ENCODE measurements around the gene P4HTM. TPM values are rescaled to one million over a fixed set of nuclear protein-coding genes. Genes with fewer than 3 reads are reported as not detected.

The P4HTM gene
- polyA plus RNA-seq, 3 donors, result 39.1 to 42.3 (median 41.2) TPM

Other genes with a start within 250 kb of the P4HTM start
- gene PRKAR2A, start 142.4 kb upstream of the P4HTM start, polyA plus RNA-seq (ENCODE audit: insufficient read length in 3 of 3), result 10 to 100 TPM; 43.9 to 53.6 (median 50.5) TPM
- 10 to 100 TPM; 21.5 to 26.1 (median 22.9) TPM for gene SLC25A20, start 91.4 kb upstream of the P4HTM start, polyA plus RNA-seq (ENCODE audit: insufficient read length in 3 of 3)
- gene ARIH2, start 71.4 kb upstream of the P4HTM start, polyA plus RNA-seq (ENCODE audit: insufficient read length in 3 of 3), result 10 to 100 TPM; 67.7 to 76.3 (median 70.4) TPM
- gene WDR6, start 17.1 kb downstream of the P4HTM start, polyA plus RNA-seq (ENCODE audit: insufficient read length in 3 of 3), result 100 to 1,000 TPM; 153 to 177 (median 168) TPM
- 10 to 100 TPM; 76.4 to 85.5 (median 80.5) TPM for gene DALRD3, start 28.3 kb downstream of the P4HTM start, polyA plus RNA-seq (ENCODE audit: insufficient read length in 3 of 3)
- 10 to 100 TPM; 52.9 to 75.4 (median 62.6) TPM for gene NDUFAF3, start 31.9 kb downstream of the P4HTM start, polyA plus RNA-seq (ENCODE audit: insufficient read length in 3 of 3)
- 100 to 1,000 TPM; 217 to 226 (median 221) TPM for gene IMPDH2, start 39.2 kb downstream of the P4HTM start, polyA plus RNA-seq (ENCODE audit: insufficient read length in 3 of 3)
- 10 to 100 TPM; 84.1 to 89.5 (median 86.9) TPM for gene QRICH1, start 103.8 kb downstream of the P4HTM start, polyA plus RNA-seq (ENCODE audit: insufficient read length in 3 of 3)
- gene QARS1, start 114.5 kb downstream of the P4HTM start, polyA plus RNA-seq (ENCODE audit: insufficient read length in 3 of 3), result 100 to 1,000 TPM; 295 to 318 (median 300) TPM
- 10 to 100 TPM; 60.2 to 63.0 (median 62.4) TPM for gene USP19, start 130.6 kb downstream of the P4HTM start, polyA plus RNA-seq (ENCODE audit: insufficient read length in 3 of 3)
- gene LAMB2, start 142.8 kb downstream of the P4HTM start, polyA plus RNA-seq (ENCODE audit: insufficient read length in 3 of 3), result 100 to 1,000 TPM; 352 to 390 (median 365) TPM
- gene CCDC71, start 176.1 kb downstream of the P4HTM start, polyA plus RNA-seq (ENCODE audit: insufficient read length in 3 of 3), result 10 to 100 TPM; 24.5 to 25.8 (median 25.7) TPM
- 10 to 100 TPM; 41.5 to 43.8 (median 43.4) TPM for gene KLHDC8B, start 181.4 kb downstream of the P4HTM start, polyA plus RNA-seq (ENCODE audit: insufficient read length in 3 of 3)

All from right renal cortex interstitium (tissue), 3 donors.